ENCODE data around the gene SCN1B. TPM values are rescaled to one million over a fixed set of nuclear protein-coding genes. Genes with fewer than 3 reads are reported as not detected.

The SCN1B gene
- total and polyA plus RNA-seq, 8 donors, result 0.82 to 9.7 (median 1.1) TPM

DNA sequence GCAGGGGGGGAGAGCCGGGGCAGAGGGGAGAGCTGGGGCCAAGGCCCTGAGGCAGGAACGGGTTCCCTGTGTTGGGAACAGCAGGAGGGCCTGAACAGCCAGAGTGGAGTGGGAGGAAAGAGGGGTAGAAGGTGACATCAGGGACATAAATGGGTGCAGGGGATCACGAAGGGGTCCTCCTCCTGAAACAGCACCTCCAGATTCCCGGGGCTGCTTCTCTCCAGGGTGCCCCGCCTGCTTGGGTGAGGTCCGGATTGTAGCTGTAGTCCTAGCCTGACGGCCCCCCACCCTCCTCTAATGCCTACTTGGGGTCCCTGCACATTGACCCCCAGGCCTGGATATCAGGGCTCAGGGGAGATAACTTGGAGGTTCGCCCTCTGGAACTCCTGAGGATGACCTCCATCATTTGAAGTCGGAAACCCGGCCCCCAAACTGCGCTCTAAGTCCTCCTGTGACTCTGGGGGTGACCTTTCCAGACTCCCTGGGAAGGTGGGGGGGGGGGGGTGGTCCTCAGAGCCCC is 473 bp upstream of the SCN1B start:
- no peak for DNase-seq
- H3K4me1 ChIP-seq, result peaks cover 4 to 21% of the 10 kb centered on the region in 2 donors
- H3K9me3 ChIP-seq, result no peaks in the 10 kb centered on the region
- H3K4me3 ChIP-seq, result peak overlapping the region; percentile 11 to 37
- ATAC-seq, result peak; percentile 3
- TF ChIP-seq, protein P1, sequence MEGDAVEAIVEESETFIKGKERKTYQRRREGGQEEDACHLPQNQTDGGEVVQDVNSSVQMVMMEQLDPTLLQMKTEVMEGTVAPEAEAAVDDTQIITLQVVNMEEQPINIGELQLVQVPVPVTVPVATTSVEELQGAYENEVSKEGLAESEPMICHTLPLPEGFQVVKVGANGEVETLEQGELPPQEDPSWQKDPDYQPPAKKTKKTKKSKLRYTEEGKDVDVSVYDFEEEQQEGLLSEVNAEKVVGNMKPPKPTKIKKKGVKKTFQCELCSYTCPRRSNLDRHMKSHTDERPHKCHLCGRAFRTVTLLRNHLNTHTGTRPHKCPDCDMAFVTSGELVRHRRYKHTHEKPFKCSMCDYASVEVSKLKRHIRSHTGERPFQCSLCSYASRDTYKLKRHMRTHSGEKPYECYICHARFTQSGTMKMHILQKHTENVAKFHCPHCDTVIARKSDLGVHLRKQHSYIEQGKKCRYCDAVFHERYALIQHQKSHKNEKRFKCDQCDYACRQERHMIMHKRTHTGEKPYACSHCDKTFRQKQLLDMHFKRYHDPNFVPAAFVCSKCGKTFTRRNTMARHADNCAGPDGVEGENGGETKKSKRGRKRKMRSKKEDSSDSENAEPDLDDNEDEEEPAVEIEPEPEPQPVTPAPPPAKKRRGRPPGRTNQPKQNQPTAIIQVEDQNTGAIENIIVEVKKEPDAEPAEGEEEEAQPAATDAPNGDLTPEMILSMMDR (IDR thresholded peaks at IDR 0.05), result no peak
- H3K27me3 ChIP-seq, result peaks cover 0 to 40% of the 10 kb centered on the region in 2 donors
- H3K36me3 ChIP-seq, result peaks cover 0 to 51% of the 10 kb centered on the region in 2 donors
- intact Hi-C loops (cut with DNase I), result no loop called here
- H3K27ac ChIP-seq, result no peak overlapping the region

DNA sequence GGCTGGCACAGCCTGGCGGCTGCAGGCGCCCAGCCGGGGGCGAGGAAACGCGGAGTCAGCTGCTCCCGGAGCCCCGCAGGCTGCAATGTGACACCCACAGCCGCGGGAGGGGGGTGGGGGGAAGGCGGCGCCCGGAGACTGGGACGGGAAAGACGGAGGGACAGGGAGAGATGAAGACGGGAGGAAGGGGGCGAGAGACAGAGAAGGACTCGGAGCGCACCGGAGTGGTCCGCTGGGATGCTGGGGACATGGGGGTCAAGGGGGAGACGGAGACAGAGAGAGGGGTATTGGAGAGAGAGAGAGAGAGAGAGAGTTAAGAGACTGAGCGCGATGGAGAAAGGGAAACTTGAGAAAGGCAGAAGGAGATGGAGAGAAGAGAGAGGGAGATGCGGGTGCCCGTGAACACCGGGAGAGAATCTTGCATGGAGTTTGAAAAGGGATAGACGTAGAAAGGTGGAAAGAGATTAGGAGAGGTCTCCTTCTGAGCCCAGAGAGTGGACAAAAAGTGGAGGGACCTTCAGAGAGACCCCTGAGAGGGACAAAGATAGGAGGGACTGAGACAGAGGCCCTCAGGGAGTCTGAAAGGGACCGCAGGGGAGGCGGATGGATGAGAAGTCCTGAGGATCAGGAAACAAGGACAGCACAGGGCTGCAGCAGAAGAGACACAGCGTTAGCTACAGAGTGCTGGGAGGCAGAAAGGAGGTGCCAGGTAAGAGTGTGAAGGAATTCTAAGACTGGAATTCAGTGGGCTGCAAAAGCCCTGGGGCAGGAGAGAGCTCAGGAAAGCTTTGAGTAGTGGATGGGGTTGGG is 1.0 kb downstream of the SCN1B start:
- intact Hi-C loops (cut with DNase I), result no loop called here
- H3K9me3 ChIP-seq, result no peaks in the 10 kb centered on the region
- H3K4me1 ChIP-seq, result peaks cover 4 to 21% of the 10 kb centered on the region in 2 donors
- no peak for DNase-seq
- H3K27me3 ChIP-seq, result peaks cover 0 to 40% of the 10 kb centered on the region in 2 donors
- TF ChIP-seq, protein P1 (IDR thresholded peaks at IDR 0.05), result no peak
- ATAC-seq, result peak; percentile 24
- H3K27ac ChIP-seq, result no peak overlapping the region
- peak overlapping the region in 1 of 2 donors; percentile 37 for H3K4me3 ChIP-seq
- peaks cover 0 to 36% of the 10 kb centered on the region in 2 donors for H3K36me3 ChIP-seq

DNA sequence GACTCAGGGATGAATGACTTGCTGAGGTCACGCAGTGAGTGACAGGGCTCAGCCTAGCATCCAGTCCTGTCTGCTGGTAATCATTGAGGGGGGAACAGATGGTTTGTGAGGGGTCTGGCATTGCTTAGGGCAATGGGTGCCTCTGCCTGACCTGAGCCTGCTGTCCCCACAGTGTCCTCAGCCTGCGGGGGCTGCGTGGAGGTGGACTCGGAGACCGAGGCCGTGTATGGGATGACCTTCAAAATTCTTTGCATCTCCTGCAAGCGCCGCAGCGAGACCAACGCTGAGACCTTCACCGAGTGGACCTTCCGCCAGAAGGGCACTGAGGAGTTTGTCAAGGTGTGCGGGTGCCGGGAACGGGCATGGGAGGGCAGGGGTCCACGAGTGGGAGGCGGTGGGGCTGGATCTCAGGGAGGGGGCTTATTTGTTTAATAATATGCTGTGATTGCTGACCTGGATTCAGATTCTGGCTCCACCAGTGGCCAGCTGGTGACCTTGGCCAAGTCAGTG is 2.1 kb downstream of the SCN1B start:
- TF ChIP-seq, protein P1 (IDR thresholded peaks at IDR 0.05), result no peak
- intact Hi-C loops (cut with DNase I), result no loop called here
- no peak for DNase-seq
- no peak for ATAC-seq
- Histone ChIP-seq H3K27ac (no peak overlapping the region), H3K36me3 (peaks cover 0 to 25% of the 10 kb centered on the region in 2 donors), H3K27me3 (peaks cover 0 to 40% of the 10 kb centered on the region in 2 donors), H3K9me3 (no peaks in the 10 kb centered on the region), H3K4me3 (no peak overlapping the region), H3K4me1 (peaks cover 4 to 26% of the 10 kb centered on the region in 2 donors)

DNA sequence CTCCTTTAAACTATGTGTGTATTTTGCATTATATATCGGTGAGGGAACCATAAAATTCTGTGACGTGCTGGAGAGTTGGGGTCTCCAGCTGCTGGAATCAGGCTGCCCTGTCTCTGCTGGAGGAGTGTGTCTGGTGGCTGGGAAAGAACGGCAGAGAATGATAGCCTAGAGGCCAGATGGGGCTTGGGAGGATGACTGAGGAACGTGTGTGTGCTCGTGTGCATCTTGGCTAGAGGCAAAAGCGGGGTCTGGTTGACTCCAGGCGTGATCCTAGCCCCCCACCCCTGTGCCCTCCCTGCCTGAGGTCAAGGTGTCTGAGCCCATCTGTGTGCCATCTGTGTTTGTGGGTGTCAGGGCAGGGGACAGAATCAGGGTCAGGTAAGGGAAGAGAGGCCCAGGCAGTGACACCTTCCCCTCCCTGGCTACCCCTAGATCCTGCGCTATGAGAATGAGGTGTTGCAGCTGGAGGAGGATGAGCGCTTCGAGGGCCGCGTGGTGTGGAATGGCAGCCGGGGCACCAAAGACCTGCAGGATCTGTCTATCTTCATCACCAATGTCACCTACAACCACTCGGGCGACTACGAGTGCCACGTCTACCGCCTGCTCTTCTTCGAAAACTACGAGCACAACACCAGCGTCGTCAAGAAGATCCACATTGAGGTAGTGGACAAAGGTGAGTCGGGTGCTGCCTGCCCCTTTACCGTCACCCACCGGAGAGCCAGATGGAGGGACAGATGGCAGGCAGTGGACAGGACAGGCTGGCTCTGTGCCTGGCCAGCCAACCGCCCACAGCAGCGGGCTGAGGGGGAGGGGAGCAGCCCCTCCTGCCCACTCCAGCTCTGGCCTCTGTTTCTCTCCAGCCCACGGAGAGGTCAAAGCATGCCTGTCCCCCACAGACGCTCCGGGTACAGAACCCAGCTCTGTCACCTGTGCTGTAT is 3.1 kb downstream of the SCN1B start:
- ATAC-seq (no peak), DNase-seq (no peak)
- Histone ChIP-seq H3K27me3 (peaks cover 0 to 40% of the 10 kb centered on the region in 2 donors), H3K4me1 (peaks cover 4 to 35% of the 10 kb centered on the region in 2 donors), H3K27ac (no peak overlapping the region), H3K4me3 (no peak overlapping the region), H3K36me3 (peaks cover 0 to 15% of the 10 kb centered on the region in 2 donors), H3K9me3 (no peaks in the 10 kb centered on the region)
- intact Hi-C loops (cut with DNase I), result no loop called here
- TF ChIP-seq, protein P1 (IDR thresholded peaks at IDR 0.05), result no peak
